Skeletal muscle tissue (tissue), 4 donors: ENCODE results near the gene COL5A1. TPM values are rescaled to one million over a fixed set of nuclear protein-coding genes. Genes with fewer than 3 reads are reported as not detected.

Experiments
- H3K27ac ChIP-seq: one replicate; pipeline ENCODE4 v1.7.0; 2013; ENCODE audit warnings: mild to moderate bottlenecking, low read depth, low read length, inconsistent platforms
- H3K27me3 ChIP-seq, 3 donors: one replicate each; pipeline ENCODE4 v1.7.0; 2013; ENCODE audit warnings: low read length in 3 of 3; ENCODE audit not compliant: control insufficient read depth in 3 of 3, insufficient read depth in 3 of 3
- H3K36me3 ChIP-seq, 3 donors: one replicate each; pipeline ENCODE4 v1.7.0; 2013; ENCODE audit warnings: low read length in 3 of 3; ENCODE audit not compliant: control insufficient read depth in 3 of 3, insufficient read depth in 3 of 3
- H3K4me1 ChIP-seq, 3 donors: one replicate each; pipeline ENCODE4 v1.7.0; 2013; ENCODE audit warnings: low read length in 3 of 3, mild to moderate bottlenecking in 3 of 3; ENCODE audit not compliant: control insufficient read depth in 3 of 3, insufficient read depth in 3 of 3
- H3K4me3 ChIP-seq, 3 donors: one replicate each; pipeline ENCODE4 v1.7.0; 2013; ENCODE audit warnings: low read length in 3 of 3
- H3K9ac ChIP-seq, 3 donors: one replicate each; pipeline ENCODE4 v1.7.0; 2013; ENCODE audit warnings: low read length in 3 of 3, mild to moderate bottlenecking in 3 of 3, moderate library complexity in 2 of 3, low read depth in 1 of 3
- H3K9me3 ChIP-seq, 3 donors: one replicate each; pipeline ENCODE4 v1.7.0; 2013; ENCODE audit warnings: low read length in 3 of 3; ENCODE audit not compliant: control insufficient read depth in 3 of 3
- total RNA-seq: library from RNA; depleted of rRNA; stranded (reverse); fragments of >200 nt; gene quantifications from one replicate; pipeline ENCODE4 v1.2.3, GENCODE V29; 2014
- donor health status: Osteomylitis.

Gene COL5A1
- total RNA-seq, 1 donor from 2014 or later, result 258 TPM

- H3K4me1 ChIP-seq, result no peaks in the 10 kb centered on the region
- no peak overlapping the region for H3K4me3 ChIP-seq
- H3K9me3 ChIP-seq, result no peaks in the 10 kb centered on the region
- no peak overlapping the region for H3K9ac ChIP-seq
- H3K27me3 ChIP-seq, result peaks cover 0 to 3% (median 2%) of the 10 kb centered on the region in 3 donors
- H3K36me3 ChIP-seq, result peaks cover 5 to 7% (median 5%) of the 10 kb centered on the region in 3 donors
- no peak overlapping the region for H3K27ac ChIP-seq
These were observed 185.0 kb downstream of the COL5A1 start for GRCh38 chr9:134826336-134827285.

GRCh38 chr9:134827559-134827958 lies 186.0 kb downstream of the COL5A1 start:
- no peaks in the 10 kb centered on the region for H3K9me3 ChIP-seq
- H3K27ac ChIP-seq, result no peak overlapping the region
- H3K9ac ChIP-seq, result no peak overlapping the region
- peaks cover 4 to 7% (median 5%) of the 10 kb centered on the region in 3 donors for H3K36me3 ChIP-seq
- H3K27me3 ChIP-seq, result peaks cover 0 to 3% (median 2%) of the 10 kb centered on the region in 3 donors
- no peak overlapping the region for H3K4me3 ChIP-seq
- no peaks in the 10 kb centered on the region for H3K4me1 ChIP-seq

- H3K4me3 ChIP-seq, result no peak overlapping the region
- no peak overlapping the region for H3K9ac ChIP-seq
- H3K4me1 ChIP-seq, result no peaks in the 10 kb centered on the region
- H3K9me3 ChIP-seq, result no peaks in the 10 kb centered on the region
- H3K36me3 ChIP-seq, result peaks cover 4 to 7% (median 5%) of the 10 kb centered on the region in 3 donors
- peaks cover 0 to 2% (median 1%) of the 10 kb centered on the region in 3 donors for H3K27me3 ChIP-seq
- H3K27ac ChIP-seq, result no peak overlapping the region
These were observed 186.4 kb downstream of the COL5A1 start for GRCh38 chr9:134827993-134828392.

GRCh38 chr9:134828892-134829291 lies 187.3 kb downstream of the COL5A1 start:
- no peak overlapping the region for H3K9ac ChIP-seq
- no peaks in the 10 kb centered on the region for H3K9me3 ChIP-seq
- H3K36me3 ChIP-seq, result peaks cover 4 to 7% (median 5%) of the 10 kb centered on the region in 3 donors
- H3K27me3 ChIP-seq, result peaks cover 0 to 2% (median 0%) of the 10 kb centered on the region in 3 donors
- H3K27ac ChIP-seq, result no peak overlapping the region
- no peak overlapping the region for H3K4me3 ChIP-seq
- no peaks in the 10 kb centered on the region for H3K4me1 ChIP-seq

GRCh38 chr9:134829356-134829937 lies 187.8 kb downstream of the COL5A1 start:
- Histone ChIP-seq H3K27me3 (peaks cover 0 to 2% (median 0%) of the 10 kb centered on the region in 3 donors), H3K4me3 (no peak overlapping the region), H3K4me1 (no peaks in the 10 kb centered on the region), H3K36me3 (peaks cover 4 to 7% (median 5%) of the 10 kb centered on the region in 3 donors), H3K27ac (no peak overlapping the region), H3K9me3 (no peaks in the 10 kb centered on the region), H3K9ac (no peak overlapping the region)

GRCh38 chr9:134830126-134830525 lies 188.5 kb downstream of the COL5A1 start:
- H3K9me3 ChIP-seq, result no peaks in the 10 kb centered on the region
- no peak overlapping the region for H3K9ac ChIP-seq
- H3K27me3 ChIP-seq, result peaks cover 0 to 2% (median 0%) of the 10 kb centered on the region in 3 donors
- no peaks in the 10 kb centered on the region for H3K4me1 ChIP-seq
- H3K36me3 ChIP-seq, result peaks cover 0 to 5% (median 5%) of the 10 kb centered on the region in 3 donors
- H3K4me3 ChIP-seq, result no peak overlapping the region
- no peak overlapping the region for H3K27ac ChIP-seq

GRCh38 chr9:134830926-134831720 lies 189.5 kb downstream of the COL5A1 start:
- Histone ChIP-seq H3K9me3 (no peaks in the 10 kb centered on the region), H3K4me1 (no peaks in the 10 kb centered on the region), H3K27ac (no peak overlapping the region), H3K4me3 (no peak overlapping the region), H3K9ac (no peak overlapping the region), H3K36me3 (peaks cover 0 to 5% (median 5%) of the 10 kb centered on the region in 3 donors), H3K27me3 (peaks cover 0 to 2% (median 0%) of the 10 kb centered on the region in 3 donors)

- no peak overlapping the region for H3K27ac ChIP-seq
- H3K9me3 ChIP-seq, result no peaks in the 10 kb centered on the region
- H3K36me3 ChIP-seq, result peaks cover 0 to 5% (median 5%) of the 10 kb centered on the region in 3 donors
- H3K27me3 ChIP-seq, result peaks cover 0 to 2% (median 2%) of the 10 kb centered on the region in 3 donors
- no peaks in the 10 kb centered on the region for H3K4me1 ChIP-seq
- no peak overlapping the region for H3K4me3 ChIP-seq
- no peak overlapping the region for H3K9ac ChIP-seq
These were observed 190.9 kb downstream of the COL5A1 start for GRCh38 chr9:134832471-134832870.

- no peak overlapping the region for H3K4me3 ChIP-seq
- no peak overlapping the region for H3K9ac ChIP-seq
- no peak overlapping the region for H3K27ac ChIP-seq
- no peaks in the 10 kb centered on the region for H3K9me3 ChIP-seq
- H3K27me3 ChIP-seq, result peaks cover 0 to 7% (median 2%) of the 10 kb centered on the region in 3 donors
- H3K36me3 ChIP-seq, result peaks cover 0 to 5% (median 5%) of the 10 kb centered on the region in 3 donors
- H3K4me1 ChIP-seq, result no peaks in the 10 kb centered on the region
These were observed 191.8 kb downstream of the COL5A1 start for GRCh38 chr9:134833294-134833880.
